ENCODE results near the gene COA7.

DNA sequence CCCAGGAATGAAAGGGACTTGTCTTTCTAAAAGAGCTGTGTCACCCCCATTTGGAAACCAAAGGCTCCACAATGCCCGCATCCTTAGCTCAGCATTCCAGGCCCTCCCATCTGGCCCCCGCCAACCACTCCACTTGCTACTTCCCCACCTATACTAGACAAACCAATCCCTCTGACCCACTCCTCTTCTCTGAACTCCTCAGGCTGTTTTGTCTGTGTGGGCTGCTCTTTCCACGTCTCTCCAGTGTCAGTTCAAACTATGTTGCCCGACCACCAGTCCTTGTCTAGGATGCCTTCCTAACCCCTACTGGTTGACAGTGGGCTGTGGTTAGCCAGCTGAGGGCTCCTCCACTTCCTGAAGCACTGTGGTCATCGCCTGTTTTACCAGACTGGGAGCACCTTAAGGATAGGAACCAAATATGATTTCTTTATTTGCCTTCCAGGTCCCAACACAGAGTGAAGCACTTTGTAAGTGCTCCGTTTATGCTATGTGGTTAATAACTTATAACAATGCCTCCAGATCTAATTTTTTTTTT, 8.1 kb upstream of the COA7 start:
- TF ChIP-seq, protein P1, sequence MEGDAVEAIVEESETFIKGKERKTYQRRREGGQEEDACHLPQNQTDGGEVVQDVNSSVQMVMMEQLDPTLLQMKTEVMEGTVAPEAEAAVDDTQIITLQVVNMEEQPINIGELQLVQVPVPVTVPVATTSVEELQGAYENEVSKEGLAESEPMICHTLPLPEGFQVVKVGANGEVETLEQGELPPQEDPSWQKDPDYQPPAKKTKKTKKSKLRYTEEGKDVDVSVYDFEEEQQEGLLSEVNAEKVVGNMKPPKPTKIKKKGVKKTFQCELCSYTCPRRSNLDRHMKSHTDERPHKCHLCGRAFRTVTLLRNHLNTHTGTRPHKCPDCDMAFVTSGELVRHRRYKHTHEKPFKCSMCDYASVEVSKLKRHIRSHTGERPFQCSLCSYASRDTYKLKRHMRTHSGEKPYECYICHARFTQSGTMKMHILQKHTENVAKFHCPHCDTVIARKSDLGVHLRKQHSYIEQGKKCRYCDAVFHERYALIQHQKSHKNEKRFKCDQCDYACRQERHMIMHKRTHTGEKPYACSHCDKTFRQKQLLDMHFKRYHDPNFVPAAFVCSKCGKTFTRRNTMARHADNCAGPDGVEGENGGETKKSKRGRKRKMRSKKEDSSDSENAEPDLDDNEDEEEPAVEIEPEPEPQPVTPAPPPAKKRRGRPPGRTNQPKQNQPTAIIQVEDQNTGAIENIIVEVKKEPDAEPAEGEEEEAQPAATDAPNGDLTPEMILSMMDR (IDR thresholded peaks at IDR 0.05): no peak
- no peak for TF ChIP-seq POLR2AphosphoS5 (IDR thresholded peaks at IDR 0.05; ENCODE audit: insufficient read depth in 1 of 2, low read depth in 1 of 2)

Measured in vagina (tissue), 2 donors.